Upper lobe of left lung (tissue), 6 donors: ENCODE measurements around the gene SYT12. TPM values are rescaled to one million over a fixed set of nuclear protein-coding genes. Genes with fewer than 3 reads are reported as not detected.

Experiments used
- ATAC-seq, 2 donors: fragments of 200-7000 bp; cut with Tn5 transposase; one replicate each; pipeline ENCODE4 v1.9.1; 2022; ENCODE audit warnings: mild to moderate bottlenecking in 2 of 2, moderate library complexity in 2 of 2; ENCODE audit not compliant: low FRiP score in 2 of 2
- DNase-seq, 2 donors: peaks; one replicate each; pipeline ENCODE4 v3.0.0-alpha.2; 2019 to 2020
- H3K27ac ChIP-seq, 4 donors: fragments of 200-600 bp; sonication (generic); one replicate each; pipeline ENCODE4 v1.5.1; 2016 to 2019
- H3K27me3 ChIP-seq, 4 donors: fragments of 200-600 bp; sonication (generic); one replicate each; pipeline ENCODE4 v1.5.1; 2017 to 2019
- H3K36me3 ChIP-seq, 4 donors: fragments of 200-600 bp; sonication (generic); one replicate each; pipeline ENCODE4 v1.5.1; 2016 to 2019
- H3K4me1 ChIP-seq, 4 donors: fragments of 200-600 bp; sonication (generic); one replicate each; pipeline ENCODE4 v1.5.1; 2018 to 2019
- H3K4me3 ChIP-seq, 4 donors: fragments of 200-600 bp; sonication (generic); one replicate each; pipeline ENCODE4 v1.5.1; 2017 to 2019; ENCODE audit warnings: mild to moderate bottlenecking in 2 of 4, moderate library complexity in 1 of 4
- H3K9me3 ChIP-seq, 4 donors: fragments of 200-600 bp; sonication (generic); one replicate each; pipeline ENCODE4 v1.5.1; 2018 to 2019
- EP300 ChIP-seq, 4 donors: sonication (generic); formaldehyde crosslinking; IDR thresholded peaks; one replicate each; pipeline ENCODE4 v1.5.1; 2017; ENCODE audit warnings: antibody characterized with exemption in 4 of 4, control low read depth in 2 of 4
- POLR2A ChIP-seq, 4 donors: fragments of 450-650 bp; IDR thresholded peaks; one replicate each; pipeline ENCODE4 v1.5.1; 2016 to 2017; ENCODE audit warnings: antibody characterized with exemption in 4 of 4, mild to moderate bottlenecking in 2 of 4
- POLR2AphosphoS5 ChIP-seq, 2 donors: sonication (generic); formaldehyde crosslinking; IDR thresholded peaks; one replicate each; pipeline ENCODE4 v1.5.1; 2017; ENCODE audit warnings: antibody characterized with exemption in 2 of 2
- WGBS, 2 donors: methylation state at CpG; one replicate each; pipeline ENCODE4 v1.1.5; 2017 to 2018; 5-methylcytosine and 5-hydroxymethylcytosine counted together
- total RNA-seq, 6 donors: library from RNA; depleted of rRNA in 4 of 6; stranded (reverse); fragments of >200 nt in 4 of 6; gene quantifications; one replicate each; pipeline versions ENCODE4 v1.1.0 to v1.2.1, GENCODE V29; 2016 to 2021
- TF ChIP-seq, protein P1 (sequence below), 6 experiments: fragments of 450-650 bp in 4 of 6; fragments of 200-600 bp in 2 of 6; sonication (generic) in 2 of 6; IDR thresholded peaks; one replicate each; pipeline ENCODE4 v1.5.1; 2016 to 2019; ENCODE audit warnings: antibody characterized with exemption in 6 of 6
- donor health status: DM: no; HTN: no; CAD: no; lungs with moderate emphysema.
- donor health status: DM: no; HTN: yes; CAD: no; lungs with severe emphysema.

SYT12 gene
- total RNA-seq, 6 donors from 2014 or later, result 0.14 to 0.24 (median 0.15) TPM; not detected in 3

DNA sequence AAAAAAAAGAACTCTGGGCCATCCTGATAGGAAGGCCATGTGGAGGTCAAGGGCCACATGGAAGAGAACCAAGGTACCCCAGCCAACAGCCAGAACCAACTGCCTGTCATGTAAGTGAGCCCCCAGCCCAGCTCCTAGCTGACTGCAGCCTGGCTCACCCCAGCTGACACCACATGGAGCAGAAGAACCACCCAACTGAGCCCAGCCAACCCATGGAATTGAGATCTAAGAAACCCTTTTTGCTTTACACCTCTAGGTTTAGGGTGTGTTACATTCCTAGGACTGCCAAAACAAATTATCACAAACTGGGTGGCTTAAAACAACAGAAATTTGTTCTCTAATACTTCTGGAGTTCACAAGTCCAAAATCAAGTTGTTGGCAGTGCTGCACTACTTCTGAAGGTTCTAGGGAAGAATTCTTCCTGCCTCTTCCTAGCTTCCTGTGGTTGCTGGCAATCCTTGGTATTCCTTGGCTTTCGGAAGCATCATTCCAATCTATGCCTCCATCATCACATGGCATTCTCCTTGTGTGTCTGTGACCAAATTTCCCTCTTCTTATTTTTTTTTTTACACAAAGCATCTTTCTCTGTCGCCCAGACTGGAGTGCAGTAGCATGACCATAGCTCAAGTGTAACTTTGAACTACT lies 43.5 kb upstream of the SYT12 start:
- no peak for ATAC-seq
- Histone ChIP-seq H3K27ac (no peak overlapping the region), H3K4me1 (peaks cover 5 to 19% (median 12%) of the 10 kb centered on the region in 4 donors), H3K27me3 (no peaks in the 10 kb centered on the region), H3K36me3 (no peaks in the 10 kb centered on the region), H3K9me3 (peaks cover 4 to 11% (median 8%) of the 10 kb centered on the region in 4 donors), H3K4me3 (no peak overlapping the region)
- TF ChIP-seq, protein P1, sequence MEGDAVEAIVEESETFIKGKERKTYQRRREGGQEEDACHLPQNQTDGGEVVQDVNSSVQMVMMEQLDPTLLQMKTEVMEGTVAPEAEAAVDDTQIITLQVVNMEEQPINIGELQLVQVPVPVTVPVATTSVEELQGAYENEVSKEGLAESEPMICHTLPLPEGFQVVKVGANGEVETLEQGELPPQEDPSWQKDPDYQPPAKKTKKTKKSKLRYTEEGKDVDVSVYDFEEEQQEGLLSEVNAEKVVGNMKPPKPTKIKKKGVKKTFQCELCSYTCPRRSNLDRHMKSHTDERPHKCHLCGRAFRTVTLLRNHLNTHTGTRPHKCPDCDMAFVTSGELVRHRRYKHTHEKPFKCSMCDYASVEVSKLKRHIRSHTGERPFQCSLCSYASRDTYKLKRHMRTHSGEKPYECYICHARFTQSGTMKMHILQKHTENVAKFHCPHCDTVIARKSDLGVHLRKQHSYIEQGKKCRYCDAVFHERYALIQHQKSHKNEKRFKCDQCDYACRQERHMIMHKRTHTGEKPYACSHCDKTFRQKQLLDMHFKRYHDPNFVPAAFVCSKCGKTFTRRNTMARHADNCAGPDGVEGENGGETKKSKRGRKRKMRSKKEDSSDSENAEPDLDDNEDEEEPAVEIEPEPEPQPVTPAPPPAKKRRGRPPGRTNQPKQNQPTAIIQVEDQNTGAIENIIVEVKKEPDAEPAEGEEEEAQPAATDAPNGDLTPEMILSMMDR (IDR thresholded peaks at IDR 0.05), result no peak
- TF ChIP-seq EP300 (IDR thresholded peaks at IDR 0.05), result no peak
- TF ChIP-seq POLR2A (IDR thresholded peaks at IDR 0.05), result no peak
- no peak for TF ChIP-seq POLR2AphosphoS5 (IDR thresholded peaks at IDR 0.05)
- 91 to 97% methylated on average over 2 of the region's 2 CpGs for WGBS, 2 donors
- no peak for DNase-seq

DNA sequence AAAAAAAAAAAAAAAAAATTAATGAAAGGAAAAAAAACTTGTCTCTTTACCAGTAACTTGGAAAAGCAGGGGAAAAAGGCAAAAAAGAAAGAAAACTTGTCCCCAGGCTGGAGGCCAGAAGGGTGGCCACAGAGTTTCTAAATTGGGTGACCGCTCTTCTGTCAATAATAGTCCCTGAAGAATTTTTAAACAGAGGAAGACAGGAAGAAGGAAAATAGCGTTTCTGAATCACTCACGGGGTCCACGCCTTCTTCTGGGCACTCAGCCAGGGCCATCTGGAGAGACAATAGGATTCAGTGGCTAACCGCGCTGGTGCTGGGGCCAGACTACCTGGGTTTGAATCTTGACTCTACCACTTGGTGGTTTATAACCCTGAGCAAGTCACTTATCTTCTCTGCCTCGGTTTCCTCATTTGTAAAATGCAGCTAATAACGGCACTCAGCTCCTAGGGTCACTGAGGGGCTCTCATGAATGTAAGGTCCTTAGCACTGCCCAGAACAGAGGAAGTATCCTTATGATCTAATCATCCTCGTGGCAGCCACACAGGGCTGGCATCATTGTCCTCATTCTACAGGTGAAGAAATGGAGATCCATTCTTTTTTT lies 40.9 kb upstream of the SYT12 start:
- no peak overlapping the region for H3K27ac ChIP-seq

DNA sequence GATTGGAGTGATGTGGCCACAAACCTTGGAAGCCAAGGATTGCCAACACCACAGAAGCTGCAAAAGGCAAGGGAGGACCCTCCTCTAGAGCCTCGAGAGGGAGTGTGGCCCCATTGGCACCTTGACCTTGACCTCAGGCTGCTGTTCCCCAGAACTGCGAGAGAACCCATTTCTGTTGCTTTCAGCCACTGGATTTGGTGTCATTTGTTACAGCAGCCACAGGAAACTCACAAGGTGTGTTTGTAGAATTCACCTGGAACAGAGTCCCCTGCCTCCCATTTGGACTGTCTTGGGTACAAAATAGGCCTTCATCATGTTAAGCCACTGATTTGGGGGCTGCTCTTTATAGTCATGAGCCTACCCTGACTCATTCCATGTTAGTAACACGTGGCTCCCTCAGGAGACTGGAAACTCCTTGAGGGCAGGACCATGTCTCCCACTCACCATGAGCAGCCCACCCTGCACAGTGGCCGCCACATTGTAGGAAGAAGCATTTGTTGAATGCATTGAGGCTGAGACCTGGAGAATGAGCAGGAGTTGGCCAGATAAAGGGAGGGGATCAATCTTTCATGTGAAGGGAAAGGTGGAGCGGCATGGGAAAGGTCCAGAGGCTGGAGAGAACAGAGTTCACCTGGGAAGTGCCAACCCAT lies 39.5 kb upstream of the SYT12 start:
- H3K9me3 ChIP-seq, result peaks cover 4 to 11% (median 8%) of the 10 kb centered on the region in 4 donors
- peaks cover 5 to 19% (median 12%) of the 10 kb centered on the region in 4 donors for H3K4me1 ChIP-seq
- no peaks in the 10 kb centered on the region for H3K36me3 ChIP-seq
- no peaks in the 10 kb centered on the region for H3K27me3 ChIP-seq
- no peak overlapping the region for H3K27ac ChIP-seq
- ATAC-seq (no peak), DNase-seq (no peak)
- 81 to 86% methylated on average over 5 of the region's 5 CpGs for WGBS, 2 donors
- no peak overlapping the region for H3K4me3 ChIP-seq
- TF ChIP-seq, protein P1 (IDR thresholded peaks at IDR 0.05), result no peak
- TF ChIP-seq POLR2A (IDR thresholded peaks at IDR 0.05) (no peak), POLR2AphosphoS5 (IDR thresholded peaks at IDR 0.05) (no peak), EP300 (IDR thresholded peaks at IDR 0.05) (no peak)

More for the DNA sequence above, 40.9 kb upstream of the SYT12 start:
- TF ChIP-seq, protein P1 (IDR thresholded peaks at IDR 0.05), result no peak
- TF ChIP-seq POLR2AphosphoS5 (IDR thresholded peaks at IDR 0.05), result no peak
- TF ChIP-seq POLR2A (IDR thresholded peaks at IDR 0.05), result no peak
- no peak for TF ChIP-seq EP300 (IDR thresholded peaks at IDR 0.05)
- peak in 1 of 2 donors; percentile 79 for ATAC-seq
- peak in 1 of 2 donors; percentile 77 for DNase-seq
- Histone ChIP-seq H3K4me3 (no peak overlapping the region), H3K27me3 (no peaks in the 10 kb centered on the region), H3K4me1 (peaks cover 5 to 19% (median 12%) of the 10 kb centered on the region in 4 donors), H3K9me3 (peaks cover 4 to 11% (median 8%) of the 10 kb centered on the region in 4 donors), H3K36me3 (no peaks in the 10 kb centered on the region)
- WGBS, 2 donors, result 10 to 16% methylated on average over 9 of the region's 9 CpGs

DNA sequence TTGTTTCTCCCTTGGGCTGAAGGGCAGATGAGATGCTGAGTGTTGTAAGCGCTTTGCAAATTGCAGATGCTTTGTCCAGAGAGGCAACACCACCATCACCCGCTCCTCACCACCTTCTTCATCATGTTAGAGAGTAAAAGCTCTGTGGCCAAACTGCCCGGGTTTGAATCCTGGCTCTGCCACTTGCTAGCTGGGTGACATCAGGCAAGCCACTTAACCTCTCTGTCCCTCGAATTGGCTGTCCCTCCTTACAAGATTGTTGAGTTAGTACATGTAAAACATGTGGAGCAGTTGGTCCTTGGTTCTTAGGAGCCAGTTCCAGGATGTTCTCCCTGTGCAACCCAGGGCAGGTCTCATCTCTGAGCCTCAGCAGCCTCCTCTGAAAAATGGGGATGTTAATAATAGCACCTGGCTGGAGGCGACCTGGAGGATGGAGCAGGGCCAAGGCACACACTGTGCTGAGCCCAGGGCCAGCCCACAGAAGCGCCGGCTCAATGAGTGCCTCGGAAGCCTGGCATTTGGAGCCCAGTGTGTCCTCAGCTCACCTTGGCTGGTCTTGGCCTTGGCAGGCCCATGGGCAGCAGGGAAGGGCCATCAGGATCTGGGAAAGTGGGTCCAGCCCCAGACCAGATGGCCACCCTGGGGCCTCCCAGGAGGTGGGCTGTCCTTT lies 37.3 kb upstream of the SYT12 start:
- Histone ChIP-seq H3K27me3 (no peaks in the 10 kb centered on the region), H3K4me1 (peaks cover 5 to 19% (median 12%) of the 10 kb centered on the region in 4 donors), H3K27ac (no peak overlapping the region), H3K36me3 (no peaks in the 10 kb centered on the region), H3K9me3 (no peaks in the 10 kb centered on the region), H3K4me3 (no peak overlapping the region)
- no peak for TF ChIP-seq POLR2A (IDR thresholded peaks at IDR 0.05)
- no peak for TF ChIP-seq POLR2AphosphoS5 (IDR thresholded peaks at IDR 0.05)
- TF ChIP-seq, protein P1 (IDR thresholded peaks at IDR 0.05), result no peak
- TF ChIP-seq EP300 (IDR thresholded peaks at IDR 0.05), result no peak
- ATAC-seq (no peak), DNase-seq (peak; percentile 24 to 36)
- WGBS, 2 donors, result 73 to 76% methylated on average over 8 of the region's 8 CpGs
